Liver (tissue), 9 donors: ENCODE data around the gene FASN. TPM values are rescaled to one million over a fixed set of nuclear protein-coding genes. Genes with fewer than 3 reads are reported as not detected.
A peak's percentile ranks its signal among the peaks of the same experiment; 100 is the strongest.

Experiments used
- DNase-seq: peaks from one replicate; pipeline ENCODE4 v3.0.0-alpha.2; 2017; ENCODE audit warnings: low spot score
- H3K27ac ChIP-seq, 2 donors: one replicate each; pipeline ENCODE4 v1.7.0; 2013; ENCODE audit warnings: inconsistent platforms in 2 of 2, low read length in 2 of 2, control low read depth in 1 of 2, low read depth in 1 of 2, mild to moderate bottlenecking in 1 of 2
- H3K27me3 ChIP-seq, 4 donors: one replicate each; pipeline versions ENCODE4 v1.6.1 to v1.7.0; 2013; ENCODE audit warnings: low read length in 3 of 4, inconsistent platforms in 1 of 4, mild to moderate bottlenecking in 1 of 4, moderate library complexity in 1 of 4; ENCODE audit not compliant: control insufficient read depth in 4 of 4, insufficient read depth in 4 of 4
- H3K36me3 ChIP-seq, 4 donors: one replicate each; pipeline versions ENCODE4 v1.6.1 to v1.7.0; 2013; ENCODE audit warnings: low read length in 3 of 4, mild to moderate bottlenecking in 3 of 4, low read depth in 1 of 4, moderate library complexity in 1 of 4; ENCODE audit not compliant: control insufficient read depth in 4 of 4, insufficient read depth in 3 of 4
- H3K4me1 ChIP-seq, 4 donors: one replicate each; pipeline versions ENCODE4 v1.6.1 to v1.7.0; 2013; ENCODE audit warnings: low read length in 3 of 4, mild to moderate bottlenecking in 3 of 4, moderate library complexity in 1 of 4; ENCODE audit not compliant: control insufficient read depth in 4 of 4, insufficient read depth in 4 of 4
- H3K4me3 ChIP-seq, 3 donors: one replicate each; pipeline versions ENCODE4 v1.6.1 to v1.7.0; 2013; ENCODE audit warnings: low read length in 3 of 3, control low read depth in 1 of 3, low read depth in 1 of 3, mild to moderate bottlenecking in 1 of 3
- H3K9ac ChIP-seq, 2 donors: one replicate each; pipeline ENCODE4 v1.7.0; 2013; ENCODE audit warnings: low read length in 2 of 2, mild to moderate bottlenecking in 2 of 2, moderate library complexity in 2 of 2, control low read depth in 1 of 2, low read depth in 1 of 2
- H3K9me3 ChIP-seq, 4 donors: one replicate each; pipeline versions ENCODE4 v1.6.1 to v1.7.0; 2013; ENCODE audit warnings: low read length in 3 of 4; ENCODE audit not compliant: control insufficient read depth in 4 of 4
- ATF3 ChIP-seq: IDR thresholded peaks from 2 replicates; pipeline ENCODE4 v1.6.1; 2016; ENCODE audit warnings: antibody characterized with exemption
- CTCF ChIP-seq: fragments of 150-350 bp; IDR thresholded peaks from 2 replicates; pipeline ENCODE4 v1.5.1; 2017; ENCODE audit warnings: improper control_type of control experiment, low read depth, low read length; ENCODE audit not compliant: missing input control
- EGR1 ChIP-seq, 2 donors: IDR thresholded peaks; 2 replicates each; pipeline ENCODE4 v1.6.1; 2016 to 2018; ENCODE audit warnings: antibody characterized with exemption in 2 of 2, low read depth in 2 of 2
- FOXA1 ChIP-seq: IDR thresholded peaks from 2 replicates; pipeline ENCODE4 v1.6.1; 2016; ENCODE audit warnings: antibody characterized with exemption
- FOXA2 ChIP-seq: IDR thresholded peaks from 2 replicates; pipeline ENCODE4 v1.6.1; 2016; ENCODE audit warnings: antibody characterized with exemption
- GABPA ChIP-seq, 2 donors: IDR thresholded peaks in 1 of 2; conservative IDR thresholded peaks in 1 of 2; 2 replicates each; pipeline ENCODE4 v1.6.1; 2016; ENCODE audit warnings: antibody characterized with exemption in 2 of 2, mild to moderate bottlenecking in 1 of 2, moderate library complexity in 1 of 2
- HNF4A ChIP-seq, 2 donors: conservative IDR thresholded peaks; 2 replicates each; pipeline ENCODE4 v1.6.1; 2016; ENCODE audit warnings: antibody characterized with exemption in 2 of 2, mild to moderate bottlenecking in 2 of 2
- HNF4G ChIP-seq: IDR thresholded peaks from 2 replicates; pipeline ENCODE4 v1.6.1; 2016; ENCODE audit warnings: antibody characterized with exemption
- JUND ChIP-seq, 2 donors: IDR thresholded peaks; 2 replicates each; pipeline ENCODE4 v1.6.1; 2016; ENCODE audit warnings: antibody characterized with exemption in 2 of 2
- MAX ChIP-seq: IDR thresholded peaks from 2 replicates; pipeline ENCODE4 v1.6.1; 2016; ENCODE audit warnings: antibody characterized with exemption
- NR2F2 ChIP-seq: IDR thresholded peaks from 2 replicates; pipeline ENCODE4 v1.6.1; 2016; ENCODE audit warnings: antibody characterized with exemption
- RAD21 ChIP-seq, 2 donors: IDR thresholded peaks; 2 replicates each; pipeline ENCODE4 v1.6.1; 2016; ENCODE audit warnings: antibody characterized with exemption in 2 of 2, mild to moderate bottlenecking in 2 of 2
- RXRA ChIP-seq, 2 donors: IDR thresholded peaks; 2 replicates each; pipeline ENCODE4 v1.6.1; 2017 to 2018; ENCODE audit warnings: antibody characterized with exemption in 2 of 2, mild to moderate bottlenecking in 1 of 2
- SP1 ChIP-seq: IDR thresholded peaks from 2 replicates; pipeline ENCODE4 v1.6.1; 2018; ENCODE audit warnings: antibody characterized with exemption, mild to moderate bottlenecking
- TAF1 ChIP-seq: conservative IDR thresholded peaks from 2 replicates; pipeline ENCODE4 v1.6.1; 2016; ENCODE audit warnings: antibody characterized with exemption, mild to moderate bottlenecking
- YY1 ChIP-seq: IDR thresholded peaks from 2 replicates; pipeline ENCODE4 v1.6.1; 2016; ENCODE audit warnings: antibody characterized with exemption, mild to moderate bottlenecking
- ZBTB33 ChIP-seq: IDR thresholded peaks from 2 replicates; pipeline ENCODE4 v1.6.1; 2016; ENCODE audit warnings: antibody characterized with exemption
- WGBS: extraction: QIAGEN DNeasy Blood & Tissue Kit; methylation state at CpG from one replicate; pipeline ENCODE4 v1.1.7; 2013; 5-methylcytosine and 5-hydroxymethylcytosine counted together
- polyA plus RNA-seq, 2 donors: library from polyadenylated mRNA; stranded (reverse) in 1 of 2; unstranded in 1 of 2; fragments of 200-250 nt in 1 of 2; fragments of >200 nt in 1 of 2; fragmentation: Nextera tagmentation in 1 of 2; extraction: Ambion mirVana in 1 of 2; gene quantifications; one replicate each; pipeline versions ENCODE4 v1.2.1 to v1.2.3, GENCODE V29; 2013 to 2015
- total RNA-seq, 2 donors: library from RNA; depleted of rRNA; stranded (reverse); fragments of >200 nt; gene quantifications; one replicate each; pipeline ENCODE4 v1.2.3, GENCODE V29; 2014
- TF ChIP-seq, protein P1 (sequence below): IDR thresholded peaks from 2 replicates; pipeline ENCODE4 v1.6.1; 2016; ENCODE audit warnings: antibody characterized with exemption, mild to moderate bottlenecking
- donor health status: healthy.
- donor health status: healthy.
- donor health status: healthy.
- donor health status: healthy.
- donor health status: healthy.

The FASN gene
- total and polyA plus RNA-seq, 4 donors: 53.1 to 229 (median 130) TPM

GRCh38 chr17:82116246-82116645 is 18.2 kb upstream of the FASN start:
- H3K36me3 ChIP-seq: no peaks in the 10 kb centered on the region
- no peaks in the 10 kb centered on the region for H3K9me3 ChIP-seq
- no peak overlapping the region for H3K9ac ChIP-seq
- 79% methylated on average over 6 of the region's 6 CpGs for WGBS
- H3K27ac ChIP-seq: peak overlapping the region; percentile 89 to 90
- TF ChIP-seq NR2F2: no peak
- no peak for TF ChIP-seq MAX
- TF ChIP-seq GABPA (IDR thresholded peaks at IDR 0.05 in 1 of 2, conservative IDR thresholded peaks at IDR 0.05 in 1 of 2): no peak
- TF ChIP-seq, protein P1, sequence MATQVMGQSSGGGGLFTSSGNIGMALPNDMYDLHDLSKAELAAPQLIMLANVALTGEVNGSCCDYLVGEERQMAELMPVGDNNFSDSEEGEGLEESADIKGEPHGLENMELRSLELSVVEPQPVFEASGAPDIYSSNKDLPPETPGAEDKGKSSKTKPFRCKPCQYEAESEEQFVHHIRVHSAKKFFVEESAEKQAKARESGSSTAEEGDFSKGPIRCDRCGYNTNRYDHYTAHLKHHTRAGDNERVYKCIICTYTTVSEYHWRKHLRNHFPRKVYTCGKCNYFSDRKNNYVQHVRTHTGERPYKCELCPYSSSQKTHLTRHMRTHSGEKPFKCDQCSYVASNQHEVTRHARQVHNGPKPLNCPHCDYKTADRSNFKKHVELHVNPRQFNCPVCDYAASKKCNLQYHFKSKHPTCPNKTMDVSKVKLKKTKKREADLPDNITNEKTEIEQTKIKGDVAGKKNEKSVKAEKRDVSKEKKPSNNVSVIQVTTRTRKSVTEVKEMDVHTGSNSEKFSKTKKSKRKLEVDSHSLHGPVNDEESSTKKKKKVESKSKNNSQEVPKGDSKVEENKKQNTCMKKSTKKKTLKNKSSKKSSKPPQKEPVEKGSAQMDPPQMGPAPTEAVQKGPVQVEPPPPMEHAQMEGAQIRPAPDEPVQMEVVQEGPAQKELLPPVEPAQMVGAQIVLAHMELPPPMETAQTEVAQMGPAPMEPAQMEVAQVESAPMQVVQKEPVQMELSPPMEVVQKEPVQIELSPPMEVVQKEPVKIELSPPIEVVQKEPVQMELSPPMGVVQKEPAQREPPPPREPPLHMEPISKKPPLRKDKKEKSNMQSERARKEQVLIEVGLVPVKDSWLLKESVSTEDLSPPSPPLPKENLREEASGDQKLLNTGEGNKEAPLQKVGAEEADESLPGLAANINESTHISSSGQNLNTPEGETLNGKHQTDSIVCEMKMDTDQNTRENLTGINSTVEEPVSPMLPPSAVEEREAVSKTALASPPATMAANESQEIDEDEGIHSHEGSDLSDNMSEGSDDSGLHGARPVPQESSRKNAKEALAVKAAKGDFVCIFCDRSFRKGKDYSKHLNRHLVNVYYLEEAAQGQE: no peak
- H3K4me3 ChIP-seq: no peak overlapping the region
- DNase-seq: no peak
- no peaks in the 10 kb centered on the region for H3K27me3 ChIP-seq
- H3K4me1 ChIP-seq: peaks cover 17 to 77% (median 45%) of the 10 kb centered on the region in 4 donors

- Histone ChIP-seq H3K9ac (peak overlapping the region in 1 of 2 donors; percentile 8), H3K27ac (peak overlapping the region; percentile 89 to 93), H3K4me1 (peaks cover 17 to 80% (median 47%) of the 10 kb centered on the region in 4 donors), H3K27me3 (no peaks in the 10 kb centered on the region), H3K4me3 (no peak overlapping the region), H3K9me3 (no peaks in the 10 kb centered on the region), H3K36me3 (no peaks in the 10 kb centered on the region)
- TF ChIP-seq SP1: peak; percentile 50
- TF ChIP-seq ZBTB33: peak; percentile 27
- TF ChIP-seq MAX: peak; percentile 45
- TF ChIP-seq RAD21 (IDR thresholded peaks at IDR 0.05): peak in 1 of 2 donors; percentile 43
- TF ChIP-seq JUND (IDR thresholded peaks at IDR 0.05): peak in 1 of 2 donors; percentile 25
- TF ChIP-seq HNF4G: peak; percentile 56
- TF ChIP-seq FOXA2: no peak
- no peak for TF ChIP-seq TAF1
- no peak for TF ChIP-seq GABPA (IDR thresholded peaks at IDR 0.05 in 1 of 2, conservative IDR thresholded peaks at IDR 0.05 in 1 of 2)
- peak; percentile 53 to 92 for TF ChIP-seq RXRA (IDR thresholded peaks at IDR 0.05)
- TF ChIP-seq EGR1 (IDR thresholded peaks at IDR 0.05; ENCODE audit: low read depth in 2 of 2): peak in 1 of 2 donors; percentile 15
- TF ChIP-seq FOXA1: peak; percentile 19
- no peak for TF ChIP-seq ATF3
- TF ChIP-seq NR2F2: no peak
- peak; percentile 49 for TF ChIP-seq YY1
- TF ChIP-seq, protein P1: peak; percentile 32
- TF ChIP-seq CTCF: no peak
- peak; percentile 76 to 87 for TF ChIP-seq HNF4A (conservative IDR thresholded peaks at IDR 0.05)
- WGBS: 35% methylated on average over 9 of the region's 9 CpGs
- no peak for DNase-seq
These were observed 16.8 kb upstream of the FASN start for GRCh38 chr17:82114872-82115271.
